SW 1271 (cell line): ENCODE data around the gene PHOSPHO1.
A peak's percentile ranks its signal among the peaks of the same experiment; 100 is the strongest.
"Not testable (repeated sequence)": the region's sequence is repeated elsewhere in the genome, so short reads cannot be mapped to it uniquely, and the experiment has no call there.

ENCODE experiments used
- DNase-seq, 2 experiments: peaks; one replicate each; lab custom pipeline; 2025; lab: John Stamatoyannopoulos, UW

Gene PHOSPHO1, protein sequence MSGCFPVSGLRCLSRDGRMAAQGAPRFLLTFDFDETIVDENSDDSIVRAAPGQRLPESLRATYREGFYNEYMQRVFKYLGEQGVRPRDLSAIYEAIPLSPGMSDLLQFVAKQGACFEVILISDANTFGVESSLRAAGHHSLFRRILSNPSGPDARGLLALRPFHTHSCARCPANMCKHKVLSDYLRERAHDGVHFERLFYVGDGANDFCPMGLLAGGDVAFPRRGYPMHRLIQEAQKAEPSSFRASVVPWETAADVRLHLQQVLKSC

DNA sequence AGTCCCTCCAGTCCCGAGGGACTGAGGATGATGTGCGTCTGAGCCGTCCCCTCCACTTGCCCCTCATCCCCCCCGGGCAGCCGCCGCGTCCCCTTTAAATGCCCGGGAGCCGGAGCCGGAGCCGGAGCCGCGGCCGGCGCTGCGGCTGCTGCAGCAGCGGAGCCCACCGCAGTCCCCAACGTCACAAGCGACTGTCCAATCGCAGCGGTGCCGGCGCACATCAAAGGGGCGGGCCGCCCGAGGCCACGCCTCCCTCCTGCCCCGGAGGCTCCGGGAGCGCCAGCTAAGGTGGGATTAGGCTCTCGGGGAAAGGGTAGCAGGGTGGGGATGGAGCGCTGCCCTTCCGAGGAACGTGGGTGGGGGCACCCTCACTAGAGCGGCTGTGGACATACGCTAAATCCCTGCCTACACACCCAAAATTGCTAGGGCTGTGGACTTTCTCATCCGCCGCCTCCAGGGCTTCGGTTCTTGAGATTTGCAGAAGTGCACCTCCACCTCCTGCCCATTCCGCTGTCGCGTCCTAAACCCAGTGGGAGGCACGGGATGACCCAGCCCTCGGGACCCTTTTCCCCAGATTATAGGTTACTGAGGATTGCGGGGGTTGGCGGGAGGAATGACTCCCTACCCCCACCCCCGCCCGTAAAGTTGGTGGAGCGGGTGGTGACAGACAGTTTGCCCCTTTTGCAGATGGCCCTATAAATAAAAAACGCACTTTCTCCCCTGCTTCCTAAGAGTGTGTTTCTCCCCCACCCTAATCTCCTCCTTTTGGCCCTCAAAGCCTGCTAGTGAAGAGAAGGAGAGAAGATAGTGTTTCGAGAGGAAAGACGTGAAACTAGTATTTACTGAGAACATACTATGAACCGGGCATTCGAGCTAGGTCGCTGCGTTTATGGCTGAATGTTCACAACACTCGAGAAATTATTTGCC is at the start of gene PHOSPHO1:
TSS of gene PHOSPHO1 (minus strand) at position 152 of the 927 bp plus-strand sequence. CDS start 4,096 bp downstream, outside the sequence.
- DNase-seq, result peak; percentile 54 to 70

DNA sequence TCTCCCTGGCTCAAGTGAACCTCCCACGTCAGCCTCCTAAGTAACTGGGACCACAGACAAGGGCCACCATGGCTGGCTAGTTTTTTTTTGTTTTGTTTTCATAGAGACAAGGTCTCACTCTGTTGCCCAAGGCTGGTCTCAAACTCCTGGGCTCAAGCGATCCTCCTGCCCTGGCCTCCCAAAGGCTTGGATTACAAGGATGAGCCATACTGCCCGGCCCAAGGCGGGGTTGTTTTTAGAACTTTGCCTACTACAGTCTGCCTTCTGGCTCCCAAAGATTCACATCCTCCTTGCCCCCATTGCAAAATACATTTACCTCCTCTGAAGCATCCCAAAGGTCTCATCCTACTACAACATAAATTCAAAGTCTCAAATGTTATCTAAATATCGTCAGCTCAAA is 49.5 kb upstream of the PHOSPHO1 start:
- DNase-seq, result no peak

GRCh38 chr17:49279263-49280015 is 48.9 kb upstream of the PHOSPHO1 start:
- DNase-seq, result not testable (repeated sequence)

DNA sequence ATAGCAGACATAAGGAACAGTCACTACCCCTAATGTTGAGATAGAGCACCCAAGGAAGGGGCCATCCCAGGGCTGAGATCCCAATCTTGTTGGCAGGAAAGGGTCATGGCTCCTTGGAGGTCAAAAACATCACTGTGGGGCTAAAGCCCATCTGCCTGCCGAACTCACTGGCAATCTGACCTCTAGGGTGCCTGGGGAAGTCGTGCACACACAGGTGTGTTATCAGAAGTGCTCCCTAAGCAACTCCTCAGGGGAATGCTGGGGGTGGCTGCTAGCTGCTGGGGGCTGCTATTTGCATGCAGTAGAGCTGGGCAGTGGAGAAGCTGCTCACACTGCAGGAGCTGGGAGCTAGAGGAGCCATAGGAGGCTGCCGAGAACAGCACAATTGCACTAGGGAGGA is 47.5 kb upstream of the PHOSPHO1 start:
- no peak for DNase-seq

DNA sequence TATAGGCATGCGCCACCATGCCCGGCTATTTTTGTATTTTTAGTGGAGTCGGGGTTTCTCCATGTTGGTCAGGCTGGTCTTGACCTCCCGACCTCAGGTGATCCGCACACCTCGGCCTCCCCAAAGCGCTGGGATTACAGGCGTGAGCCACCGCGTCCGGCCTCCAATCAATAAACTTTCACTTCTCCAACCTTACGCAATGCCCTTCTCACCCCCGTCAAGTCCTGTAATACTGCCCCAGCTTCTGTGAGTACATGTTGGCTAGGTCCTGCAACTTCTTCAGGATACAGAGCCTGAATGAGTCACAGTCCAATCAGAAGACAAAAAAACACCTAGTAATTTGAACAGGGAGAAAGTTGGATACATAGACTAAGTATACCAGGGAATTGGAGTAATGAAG is 47.1 kb upstream of the PHOSPHO1 start:
- DNase-seq, result no peak

- not testable (repeated sequence) for DNase-seq
These were observed 45.4 kb upstream of the PHOSPHO1 start for GRCh38 chr17:49275981-49276380.

- no peak for DNase-seq
These were observed 38.8 kb upstream of the PHOSPHO1 start for GRCh38 chr17:49269356-49269755.

DNA sequence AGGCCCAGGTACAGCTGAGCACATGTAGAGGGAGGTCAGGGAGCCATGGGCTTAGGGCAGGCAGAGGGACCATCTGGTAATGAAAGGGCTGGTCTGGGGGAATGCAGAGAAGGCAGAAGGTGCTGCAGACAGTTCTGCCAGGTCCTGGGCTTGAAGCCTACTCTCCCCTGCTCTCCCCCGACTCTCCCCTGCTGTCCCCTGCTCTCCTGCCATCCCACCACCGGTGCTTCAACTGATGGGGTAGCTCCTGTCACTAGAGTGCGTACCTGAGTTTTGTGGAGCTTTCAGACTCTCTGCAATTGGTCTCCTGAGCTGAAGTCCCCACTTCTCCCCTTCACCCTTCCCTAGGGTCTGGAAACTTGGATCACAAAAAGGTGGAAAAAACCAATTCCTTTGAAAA is 37.3 kb upstream of the PHOSPHO1 start:
- no peak for DNase-seq

- DNase-seq, result no peak
These were observed 35.6 kb upstream of the PHOSPHO1 start for GRCh38 chr17:49266233-49266632.

DNA sequence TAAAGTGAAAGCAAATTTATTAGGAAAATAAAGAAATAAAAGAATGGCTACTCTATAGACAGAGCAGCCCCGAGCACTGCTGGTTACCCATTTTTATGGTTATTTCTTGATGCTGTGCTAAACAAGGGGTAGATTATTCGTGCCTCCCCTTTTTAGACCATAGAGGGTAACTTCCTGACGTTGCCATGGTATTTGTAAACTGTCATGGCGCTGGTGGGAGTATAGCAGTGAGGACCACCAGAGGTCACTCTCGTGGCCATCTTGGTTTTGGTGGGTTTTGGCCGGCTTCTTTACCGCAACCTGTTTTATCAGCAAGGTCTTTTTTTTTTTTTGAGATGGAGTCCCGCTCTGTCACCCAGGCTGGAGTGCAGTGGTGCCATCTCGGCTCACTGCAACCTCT is 31.0 kb upstream of the PHOSPHO1 start:
- not testable (repeated sequence) for DNase-seq

GRCh38 chr17:49260817-49261291 is 30.3 kb upstream of the PHOSPHO1 start:
- no peak for DNase-seq

- DNase-seq, result peak; percentile 54 to 58
These were observed 29.6 kb upstream of the PHOSPHO1 start for GRCh38 chr17:49260011-49260816.

GRCh38 chr17:49259663-49260010 is 29.1 kb upstream of the PHOSPHO1 start:
- DNase-seq, result no peak

DNA sequence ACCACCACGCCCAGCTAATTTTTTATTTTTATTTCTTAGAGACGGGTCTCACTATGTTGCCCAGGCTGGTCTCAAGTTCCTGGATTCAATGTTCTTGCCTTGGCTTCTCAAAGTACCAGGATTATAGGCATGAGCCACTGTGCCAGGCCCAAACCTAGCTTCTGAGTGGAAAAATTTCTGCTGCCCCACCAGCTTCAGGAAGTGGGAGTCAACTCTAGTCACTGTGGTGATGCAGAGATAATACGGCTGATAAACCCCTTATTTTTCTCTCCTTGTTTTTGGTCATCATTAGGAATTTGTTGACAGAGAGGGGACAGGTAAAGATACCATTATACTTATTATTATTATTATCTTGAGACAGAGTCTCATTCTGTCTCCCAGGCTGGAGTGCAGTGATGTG is 27.8 kb upstream of the PHOSPHO1 start:
- DNase-seq, result no peak

DNA sequence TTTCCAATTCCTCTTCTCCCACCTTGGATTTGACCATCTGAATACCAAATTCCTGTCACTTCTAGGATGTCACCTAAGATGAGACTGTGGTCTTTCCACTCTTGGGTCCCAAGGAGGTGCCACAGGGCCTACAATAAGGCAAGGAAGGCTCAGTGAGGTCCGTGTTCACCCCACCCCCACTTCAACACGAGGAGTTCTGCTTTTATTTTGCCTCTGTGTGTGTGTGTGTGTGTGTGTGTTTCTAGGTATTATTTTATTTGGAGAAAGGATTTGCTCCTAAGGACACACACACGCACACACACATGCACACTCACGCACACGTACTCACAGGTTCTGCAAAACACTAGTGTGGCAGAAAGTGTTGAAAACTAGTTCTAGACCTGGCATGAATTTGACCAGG is 24.5 kb upstream of the PHOSPHO1 start:
- DNase-seq, result no peak

- no peak for DNase-seq
These were observed 23.5 kb upstream of the PHOSPHO1 start for GRCh38 chr17:49254066-49254465.

DNA sequence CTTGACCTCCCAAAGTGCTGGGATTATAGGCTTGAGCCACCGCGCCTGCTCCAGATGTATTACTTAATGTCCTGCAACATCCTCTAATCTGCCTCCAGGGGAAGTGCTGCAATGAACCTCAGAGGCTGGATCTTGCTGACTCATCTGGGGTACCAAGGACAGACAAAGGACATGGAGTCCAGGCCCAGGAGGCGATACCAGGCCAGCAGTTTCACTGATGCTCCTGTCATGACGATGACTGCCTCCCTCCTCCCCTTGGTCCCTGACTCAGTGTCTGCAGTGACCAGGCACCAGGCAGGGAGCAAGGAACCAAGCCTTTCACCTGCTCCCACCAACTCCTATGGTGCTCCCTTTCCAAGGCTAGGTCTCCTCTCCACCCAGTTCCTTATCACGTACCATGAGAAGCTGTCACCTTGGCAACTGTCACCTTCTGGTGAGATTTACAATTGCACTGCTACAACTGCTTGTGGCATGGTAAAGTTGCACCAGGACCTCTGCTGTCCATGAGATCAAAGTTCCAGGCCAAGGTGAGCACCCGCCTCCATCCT is 21.6 kb upstream of the PHOSPHO1 start:
- no peak for DNase-seq

DNA sequence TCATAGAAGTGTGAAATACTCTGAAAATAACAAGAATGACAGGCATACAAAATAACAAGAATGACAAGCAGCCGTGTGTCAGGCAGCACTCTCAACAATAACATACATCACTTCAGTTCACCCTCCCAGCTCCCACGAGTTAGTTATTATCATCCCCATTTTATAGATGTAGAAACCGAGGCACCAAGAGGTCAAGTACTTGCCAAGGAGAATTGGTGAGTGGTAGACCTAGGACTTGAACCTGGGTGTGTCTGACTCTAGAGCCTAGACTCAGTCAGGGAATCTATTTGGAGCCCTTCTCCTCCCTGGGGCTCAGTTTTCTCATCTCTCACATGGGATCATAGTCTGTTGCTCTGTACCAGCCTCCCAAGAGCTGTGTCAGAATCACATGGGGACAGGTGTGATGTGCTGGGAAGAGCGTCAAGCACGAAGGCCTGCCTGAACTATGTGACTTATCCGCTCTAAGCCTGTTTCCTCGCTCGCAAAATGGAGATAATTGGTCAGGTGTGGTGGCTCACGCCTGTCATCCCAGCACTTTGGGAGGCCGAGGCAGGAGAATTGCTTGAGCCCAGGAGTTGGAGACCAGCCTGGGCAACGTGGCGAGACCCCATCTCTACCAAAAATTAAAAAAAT is 19.4 kb upstream of the PHOSPHO1 start:
- no peak for DNase-seq

- no peak for DNase-seq
These were observed 18.8 kb upstream of the PHOSPHO1 start for GRCh38 chr17:49249292-49249794.

- DNase-seq, result no peak
These were observed 17.4 kb upstream of the PHOSPHO1 start for GRCh38 chr17:49247944-49248343.

DNA sequence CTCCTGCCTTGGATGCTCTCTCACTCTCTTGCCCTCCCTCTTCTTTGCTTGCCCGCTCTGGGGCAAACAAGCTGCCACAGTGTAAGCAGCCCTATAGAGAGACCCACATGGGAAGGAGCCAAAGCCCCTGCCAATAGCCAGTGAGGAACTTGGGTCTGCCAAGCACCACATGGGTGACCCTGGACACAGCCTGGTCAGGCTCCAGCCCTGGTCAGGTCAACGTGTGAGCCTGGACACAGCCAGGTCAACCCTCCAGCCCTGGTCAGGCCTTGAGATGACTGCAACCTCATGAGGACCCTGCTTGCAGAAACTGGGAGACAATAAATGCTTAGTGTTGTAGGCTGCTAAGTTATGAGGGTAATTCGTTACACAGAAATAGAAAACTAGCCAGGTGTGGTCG is 14.3 kb upstream of the PHOSPHO1 start:
- no peak for DNase-seq
